DND-41 (cell line): ENCODE results near the gene CSF3R.

Experiments used
- ATAC-seq: fragments of 200-7000 bp; cut with Tn5 transposase; 3 replicates; pipeline ENCODE4 v1.9.1; 2021; ENCODE audit warnings: low read depth; ENCODE audit not compliant: insufficient read depth
- DNase-seq: peaks from one replicate; pipeline ENCODE4 v3.0.0-alpha.2; 2020
- H2AFZ ChIP-seq: 2 replicates; pipeline ENCODE4 v1.6.0; 2012; ENCODE audit warnings: low read depth, low read length
- H3K27ac ChIP-seq: 2 replicates; pipeline ENCODE4 v1.5.1; 2012; ENCODE audit warnings: low read length, inconsistent platforms
- H3K27me3 ChIP-seq: fragments of 200-600 bp; sonication (generic); 2 replicates; pipeline ENCODE4 v1.6.0; 2012; ENCODE audit warnings: low read length, mild to moderate bottlenecking, inconsistent platforms; ENCODE audit not compliant: insufficient read depth, poor library complexity
- H3K36me3 ChIP-seq: 2 replicates; pipeline ENCODE4 v1.5.1; 2012; ENCODE audit warnings: low read length, inconsistent platforms; ENCODE audit not compliant: insufficient read depth
- H3K4me1 ChIP-seq: 2 replicates; pipeline ENCODE4 v1.5.1; 2012; ENCODE audit warnings: mild to moderate bottlenecking, low read length; ENCODE audit not compliant: insufficient read depth
- H3K4me2 ChIP-seq: 2 replicates; pipeline ENCODE4 v1.6.0; 2012; ENCODE audit warnings: mild to moderate bottlenecking, moderate library complexity, low read length, inconsistent platforms; ENCODE audit not compliant: insufficient read depth
- H3K4me3 ChIP-seq, 2 experiments: fragments of 200-600 bp in 1 of 2; shearing (Covaris generic) in 1 of 2; 2 replicates each; pipeline ENCODE4 v1.5.1; 2012 to 2016; ENCODE audit warnings: inconsistent platforms in 2 of 2, low read length in 2 of 2, mild to moderate bottlenecking in 2 of 2, low read depth in 1 of 2, moderate library complexity in 1 of 2
- H3K79me2 ChIP-seq: 2 replicates; pipeline ENCODE4 v1.6.0; 2012; ENCODE audit warnings: low read length, inconsistent platforms; ENCODE audit not compliant: insufficient read depth
- H3K9ac ChIP-seq: 2 replicates; pipeline ENCODE4 v1.6.0; 2012; ENCODE audit warnings: low read depth, mild to moderate bottlenecking, inconsistent platforms, low read length, moderate library complexity
- H3K9me3 ChIP-seq: 2 replicates; pipeline ENCODE4 v1.5.1; 2012; ENCODE audit warnings: low read length, moderate library complexity, mild to moderate bottlenecking, inconsistent platforms; ENCODE audit not compliant: insufficient read depth, severe bottlenecking
- H4K20me1 ChIP-seq: 2 replicates; pipeline ENCODE4 v1.6.0; 2012; ENCODE audit warnings: low read length; ENCODE audit not compliant: insufficient read depth
- EZH2 ChIP-seq: IDR thresholded peaks from 3 replicates; pipeline ENCODE4 v1.6.1; 2012; ENCODE audit warnings: borderline replicate concordance, low read depth, mild to moderate bottlenecking, moderate library complexity, low read length, inconsistent platforms; ENCODE audit not compliant: severe bottlenecking
- TF ChIP-seq, protein P1 (sequence below): IDR thresholded peaks from 2 replicates; pipeline ENCODE4 v1.5.1; 2012; ENCODE audit warnings: borderline replicate concordance, low read length, moderate library complexity, mild to moderate bottlenecking; ENCODE audit not compliant: poor library complexity, severe bottlenecking; ENCODE audit errors: extremely low read depth

The CSF3R gene

DNA sequence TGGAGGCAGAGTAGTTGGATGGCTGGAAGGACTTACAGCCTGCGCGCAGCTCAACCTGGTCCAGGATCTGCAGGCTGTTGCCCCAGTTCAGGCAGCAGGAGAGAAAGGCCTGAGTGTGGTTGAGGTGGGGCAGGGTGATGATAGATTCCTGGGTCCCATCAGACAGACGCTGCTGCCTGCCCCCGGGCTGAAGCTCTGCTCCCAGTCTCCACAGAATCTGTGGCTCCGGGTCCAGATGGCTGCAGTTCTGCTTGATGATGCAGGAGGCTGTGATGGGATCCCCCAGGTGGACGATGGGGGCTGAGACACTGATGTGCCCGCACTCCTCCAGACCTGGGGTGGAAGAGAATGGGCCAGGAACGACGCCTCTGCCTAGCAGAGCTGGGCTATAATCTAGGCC lies 7.4 kb downstream of the CSF3R start:
- Histone ChIP-seq H3K4me3 (no peak overlapping the region), H3K9ac (no peak overlapping the region), H3K27me3 (peaks cover 2% of the 10 kb centered on the region), H3K36me3 (no peaks in the 10 kb centered on the region), H3K4me1 (no peaks in the 10 kb centered on the region), H3K27ac (no peak overlapping the region), H3K4me2 (no peak overlapping the region), H3K9me3 (no peaks in the 10 kb centered on the region), H2AFZ (no peak overlapping the region), H3K79me2 (no peaks in the 10 kb centered on the region), H4K20me1 (no peaks in the 10 kb centered on the region; the same call in 1 of the 2 replicates)
- ATAC-seq = no peak
- TF ChIP-seq, protein P1, sequence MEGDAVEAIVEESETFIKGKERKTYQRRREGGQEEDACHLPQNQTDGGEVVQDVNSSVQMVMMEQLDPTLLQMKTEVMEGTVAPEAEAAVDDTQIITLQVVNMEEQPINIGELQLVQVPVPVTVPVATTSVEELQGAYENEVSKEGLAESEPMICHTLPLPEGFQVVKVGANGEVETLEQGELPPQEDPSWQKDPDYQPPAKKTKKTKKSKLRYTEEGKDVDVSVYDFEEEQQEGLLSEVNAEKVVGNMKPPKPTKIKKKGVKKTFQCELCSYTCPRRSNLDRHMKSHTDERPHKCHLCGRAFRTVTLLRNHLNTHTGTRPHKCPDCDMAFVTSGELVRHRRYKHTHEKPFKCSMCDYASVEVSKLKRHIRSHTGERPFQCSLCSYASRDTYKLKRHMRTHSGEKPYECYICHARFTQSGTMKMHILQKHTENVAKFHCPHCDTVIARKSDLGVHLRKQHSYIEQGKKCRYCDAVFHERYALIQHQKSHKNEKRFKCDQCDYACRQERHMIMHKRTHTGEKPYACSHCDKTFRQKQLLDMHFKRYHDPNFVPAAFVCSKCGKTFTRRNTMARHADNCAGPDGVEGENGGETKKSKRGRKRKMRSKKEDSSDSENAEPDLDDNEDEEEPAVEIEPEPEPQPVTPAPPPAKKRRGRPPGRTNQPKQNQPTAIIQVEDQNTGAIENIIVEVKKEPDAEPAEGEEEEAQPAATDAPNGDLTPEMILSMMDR = no peak
- TF ChIP-seq EZH2 = no peak
- no peak for DNase-seq

DNA sequence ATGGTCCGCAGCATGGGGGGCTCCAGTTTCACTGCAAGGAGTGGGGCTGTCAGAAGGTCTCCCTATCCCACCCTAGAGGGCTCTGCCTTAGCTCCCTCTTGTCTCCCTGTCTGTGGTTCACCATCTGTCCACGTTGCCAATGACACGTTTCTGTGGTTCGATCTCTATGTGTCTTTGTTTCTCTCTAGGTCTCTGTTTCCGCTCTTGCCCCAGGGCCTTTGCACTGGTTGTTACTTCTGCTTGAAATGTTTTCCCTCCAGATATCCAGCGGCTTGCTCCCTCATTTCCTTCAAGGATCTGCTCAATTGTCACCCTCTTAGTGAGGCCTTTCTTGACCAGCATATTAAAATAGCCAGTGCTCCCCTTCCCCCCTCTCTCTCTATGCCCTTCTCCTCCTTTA lies 10.1 kb downstream of the CSF3R start:
- Histone ChIP-seq H3K9ac (no peak overlapping the region), H3K4me3 (no peak overlapping the region), H3K4me1 (no peaks in the 10 kb centered on the region), H2AFZ (no peak overlapping the region), H3K36me3 (no peaks in the 10 kb centered on the region), H3K27ac (no peak overlapping the region), H4K20me1 (no peaks in the 10 kb centered on the region; the same call in 1 of the 2 replicates), H3K79me2 (no peaks in the 10 kb centered on the region), H3K9me3 (no peaks in the 10 kb centered on the region), H3K27me3 (no peaks in the 10 kb centered on the region), H3K4me2 (no peak overlapping the region)
- TF ChIP-seq, protein P1 = no peak
- TF ChIP-seq EZH2 = no peak
- ATAC-seq = no peak
- DNase-seq = no peak

DNA sequence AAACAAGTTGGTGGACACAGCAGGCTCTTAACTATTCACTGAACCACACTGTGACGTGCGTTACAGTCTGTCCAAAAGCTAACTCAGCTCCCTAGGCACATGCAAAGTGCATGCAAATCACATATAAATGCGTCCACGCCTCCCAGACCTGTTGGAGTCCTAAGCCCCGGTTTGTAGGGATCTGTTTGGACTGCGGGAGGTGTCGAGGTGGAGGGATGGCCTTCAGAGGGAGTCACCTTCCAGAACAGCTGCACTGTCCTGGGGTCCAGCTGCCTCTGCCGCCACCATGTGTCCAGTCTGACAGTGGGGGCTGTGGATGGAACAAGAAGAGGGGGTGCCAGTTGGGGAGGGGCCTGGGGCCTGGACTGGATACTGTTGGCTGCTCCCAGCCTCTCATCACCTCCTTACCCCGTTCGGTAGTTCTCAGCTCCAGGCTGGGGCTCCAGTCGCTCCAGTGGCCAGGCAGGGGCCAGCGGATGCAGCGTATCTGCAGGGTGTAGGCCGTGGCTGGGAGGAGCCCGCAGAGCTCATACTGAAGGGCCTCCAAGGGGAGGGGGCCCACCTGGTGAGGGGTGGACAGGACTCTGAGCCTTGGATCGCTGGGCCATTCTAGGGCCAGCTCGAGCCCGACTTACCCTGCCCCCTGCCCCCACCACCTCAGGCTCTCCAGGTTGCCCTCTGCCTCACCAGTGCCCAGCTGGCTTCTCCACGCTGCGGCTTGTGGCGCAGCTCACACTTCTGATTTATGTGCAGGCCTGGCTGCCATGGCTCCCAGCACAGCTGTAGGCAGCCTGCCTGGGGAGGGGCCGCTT lies 10.7 kb downstream of the CSF3R start:
- no peak for ATAC-seq
- H3K9me3 ChIP-seq = no peaks in the 10 kb centered on the region
- H3K4me2 ChIP-seq = no peak overlapping the region
- TF ChIP-seq, protein P1 = no peak
- TF ChIP-seq EZH2 = no peak
- H3K27ac ChIP-seq = no peak overlapping the region
- no peaks in the 10 kb centered on the region for H3K79me2 ChIP-seq
- no peak overlapping the region for H3K4me3 ChIP-seq
- no peak for DNase-seq
- H3K27me3 ChIP-seq = no peaks in the 10 kb centered on the region
- H3K4me1 ChIP-seq = no peaks in the 10 kb centered on the region
- H2AFZ ChIP-seq = no peak overlapping the region
- no peaks in the 10 kb centered on the region for H3K36me3 ChIP-seq
- no peaks in the 10 kb centered on the region; the same call in 1 of the 2 replicates for H4K20me1 ChIP-seq
- no peak overlapping the region for H3K9ac ChIP-seq
